ENCODE data around the gene GAK.

GRCh38 chr4:829291-829690 is 102.8 kb downstream of the GAK start:
- TF ChIP-seq, protein P1, sequence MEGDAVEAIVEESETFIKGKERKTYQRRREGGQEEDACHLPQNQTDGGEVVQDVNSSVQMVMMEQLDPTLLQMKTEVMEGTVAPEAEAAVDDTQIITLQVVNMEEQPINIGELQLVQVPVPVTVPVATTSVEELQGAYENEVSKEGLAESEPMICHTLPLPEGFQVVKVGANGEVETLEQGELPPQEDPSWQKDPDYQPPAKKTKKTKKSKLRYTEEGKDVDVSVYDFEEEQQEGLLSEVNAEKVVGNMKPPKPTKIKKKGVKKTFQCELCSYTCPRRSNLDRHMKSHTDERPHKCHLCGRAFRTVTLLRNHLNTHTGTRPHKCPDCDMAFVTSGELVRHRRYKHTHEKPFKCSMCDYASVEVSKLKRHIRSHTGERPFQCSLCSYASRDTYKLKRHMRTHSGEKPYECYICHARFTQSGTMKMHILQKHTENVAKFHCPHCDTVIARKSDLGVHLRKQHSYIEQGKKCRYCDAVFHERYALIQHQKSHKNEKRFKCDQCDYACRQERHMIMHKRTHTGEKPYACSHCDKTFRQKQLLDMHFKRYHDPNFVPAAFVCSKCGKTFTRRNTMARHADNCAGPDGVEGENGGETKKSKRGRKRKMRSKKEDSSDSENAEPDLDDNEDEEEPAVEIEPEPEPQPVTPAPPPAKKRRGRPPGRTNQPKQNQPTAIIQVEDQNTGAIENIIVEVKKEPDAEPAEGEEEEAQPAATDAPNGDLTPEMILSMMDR (IDR thresholded peaks at IDR 0.05; ENCODE audit: low read depth, low read length), result no peak
- TF ChIP-seq POLR2A (IDR thresholded peaks at IDR 0.05; ENCODE audit: extremely low read depth, insufficient read length), result no peak

All from NB4 (cell line).